GM21515 (cell line): ENCODE measurements around the gene STRN3.

Experiments
- ATAC-seq: cut with Tn5 transposase; IDR thresholded peaks from one replicate; pipeline ENCODE4 v1.9.1; 2021; ENCODE audit not compliant: unreplicated experiment

STRN3 gene

DNA sequence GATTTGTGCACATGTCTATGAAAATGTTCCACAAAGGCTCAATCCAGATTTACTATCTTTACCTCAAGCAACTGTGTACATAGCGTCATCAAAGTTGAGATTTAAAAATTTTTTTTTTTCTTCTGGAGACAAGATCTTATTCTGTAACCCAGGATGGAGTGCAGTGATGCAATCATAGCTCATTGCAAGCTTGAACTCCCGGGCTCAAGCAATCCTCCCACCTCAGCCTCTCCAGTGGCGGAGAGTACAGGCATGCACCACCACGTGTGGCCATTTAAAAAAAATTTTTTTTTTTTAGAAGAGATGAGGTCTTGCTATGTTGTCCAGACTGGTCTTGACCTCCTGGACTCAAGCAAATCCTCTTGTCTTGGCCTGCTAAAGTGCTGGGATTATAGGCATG is 149.5 kb downstream of the STRN3 start:
- ATAC-seq: no peak

DNA sequence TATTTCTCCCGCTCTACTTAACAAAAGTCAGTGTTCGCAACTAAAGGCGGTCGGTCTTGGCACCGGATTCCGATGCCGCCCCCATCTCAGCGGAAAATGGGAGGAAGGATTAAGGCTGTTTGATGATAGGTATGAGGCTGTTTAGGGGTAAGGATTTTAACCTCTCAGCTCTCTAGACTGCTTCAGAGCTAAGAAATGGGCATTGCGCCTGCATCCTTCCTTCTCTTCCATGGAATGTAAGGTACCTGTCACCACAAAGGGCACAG is 150.5 kb downstream of the STRN3 start:
- no peak for ATAC-seq

DNA sequence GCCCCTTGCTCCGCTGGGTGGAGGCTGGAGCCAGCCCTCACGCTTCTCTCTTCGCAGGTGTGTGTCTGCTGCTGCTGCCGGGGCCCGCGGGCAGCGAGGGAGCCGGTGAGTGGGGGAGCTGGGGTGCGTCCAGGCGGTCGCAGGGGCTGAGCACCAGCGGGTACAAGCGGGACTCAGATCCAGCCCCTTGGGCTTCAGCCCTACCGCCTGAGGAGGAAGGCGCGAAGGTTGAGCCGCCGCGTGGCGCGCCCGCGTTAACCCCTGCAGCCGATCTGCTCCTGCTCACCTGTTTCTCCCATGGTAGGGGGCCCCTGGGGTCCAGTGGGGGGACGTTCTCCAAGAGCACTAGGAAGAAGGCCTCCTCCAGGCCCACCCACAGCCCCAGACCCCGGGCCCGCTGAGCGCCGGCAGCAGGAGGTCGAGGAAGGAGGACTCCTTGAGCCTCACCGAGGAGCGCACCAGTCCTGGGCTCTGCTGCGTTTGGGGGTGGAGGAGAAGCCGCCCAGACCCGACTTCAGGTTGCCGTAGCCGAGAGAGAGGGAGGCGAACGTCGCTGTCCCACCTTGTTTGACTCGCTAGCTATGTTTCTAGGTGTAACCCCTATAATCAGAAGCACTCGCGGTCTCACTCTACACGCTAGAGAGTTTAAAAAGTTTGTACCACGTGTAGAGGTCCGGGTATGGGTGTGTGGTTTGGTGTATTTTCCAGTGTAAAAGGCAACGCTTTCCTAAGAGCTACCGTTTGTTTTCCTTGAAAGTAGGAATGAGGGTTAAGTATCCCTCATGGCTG is 151.0 kb downstream of the STRN3 start:
- peak; percentile 35 for ATAC-seq

DNA sequence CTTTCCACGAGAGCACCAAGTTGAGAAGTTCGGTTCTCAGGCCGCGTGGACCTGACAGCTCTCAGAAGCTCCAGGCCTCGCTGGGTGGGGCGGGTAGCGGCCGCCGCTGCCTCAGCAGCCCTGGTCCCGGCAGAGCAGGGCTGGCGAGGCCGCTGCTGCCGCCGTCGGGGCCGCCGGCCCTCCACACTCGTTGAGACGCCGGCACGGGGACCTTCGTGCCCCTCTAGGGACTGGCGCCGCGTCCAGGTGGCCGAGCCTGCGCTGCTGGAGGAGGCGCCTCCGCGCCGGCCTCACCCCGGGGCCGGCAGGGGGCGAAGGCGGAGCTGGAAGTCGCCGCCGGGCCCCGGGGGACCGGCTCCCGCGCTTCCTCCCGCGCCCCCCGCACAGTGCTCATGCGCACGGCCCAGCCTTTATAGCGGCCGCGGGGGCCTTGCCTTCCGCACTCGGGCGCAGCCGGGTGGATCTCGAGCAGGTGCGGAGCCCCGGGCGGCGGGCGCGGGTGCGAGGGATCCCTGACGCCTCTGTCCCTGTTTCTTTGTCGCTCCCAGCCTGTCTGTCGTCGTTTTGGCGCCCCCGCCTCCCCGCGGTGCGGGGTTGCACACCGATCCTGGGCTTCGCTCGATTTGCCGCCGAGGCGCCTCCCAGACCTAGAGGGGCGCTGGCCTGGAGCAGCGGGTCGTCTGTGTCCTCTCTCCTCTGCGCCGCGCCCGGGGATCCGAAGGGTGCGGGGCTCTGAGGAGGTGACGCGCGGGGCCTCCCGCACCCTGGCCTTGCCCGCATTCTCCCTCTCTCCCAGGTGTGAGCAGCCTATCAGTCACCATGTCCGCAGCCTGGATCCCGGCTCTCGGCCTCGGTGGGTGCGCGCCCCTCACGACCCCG is 151.8 kb downstream of the STRN3 start, which contains the start of gene COCH:
Gene COCH (plus strand): TSS at position 440 of the 879 bp plus-strand sequence. CDS start 380 bp downstream, at position 820.
- ATAC-seq: peak; percentile 86

DNA sequence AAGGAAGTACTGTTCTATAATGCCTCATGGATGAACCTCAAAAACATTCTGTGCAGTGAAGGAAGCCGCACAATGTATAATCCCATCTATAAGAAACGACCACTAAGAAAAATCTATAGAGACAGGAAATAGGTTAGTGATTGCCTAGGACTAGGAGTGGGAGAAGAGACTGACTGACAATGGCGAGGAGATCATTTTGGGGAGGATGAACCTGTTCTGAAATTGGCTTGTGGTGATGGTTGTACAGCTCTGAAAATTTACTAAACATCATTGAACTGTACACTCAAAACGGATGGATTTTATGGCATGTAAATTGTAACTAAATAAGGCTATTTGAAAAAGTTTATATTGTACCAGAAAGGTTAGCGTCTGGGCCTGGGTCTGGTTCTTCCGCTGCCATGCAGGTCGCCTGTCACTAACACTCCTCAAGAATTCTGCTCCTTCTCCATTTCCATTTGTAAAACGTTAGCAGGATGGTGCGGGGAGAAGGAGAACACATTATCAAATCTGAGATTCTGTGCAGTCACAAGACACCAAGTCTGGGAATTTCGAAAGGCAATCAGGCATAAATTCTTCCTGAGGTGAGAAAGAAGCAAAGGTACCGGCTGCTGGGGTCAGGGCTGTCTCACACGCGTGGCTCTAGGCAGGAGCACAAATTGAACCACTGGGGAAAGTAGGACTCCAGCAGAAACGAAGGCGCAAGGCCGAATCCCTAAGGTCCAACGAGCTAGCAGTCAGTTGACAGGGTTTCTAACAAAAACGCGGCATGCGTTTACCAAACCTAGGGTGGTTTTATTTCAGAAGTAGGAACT is 152.7 kb downstream of the STRN3 start:
- ATAC-seq: no peak

DNA sequence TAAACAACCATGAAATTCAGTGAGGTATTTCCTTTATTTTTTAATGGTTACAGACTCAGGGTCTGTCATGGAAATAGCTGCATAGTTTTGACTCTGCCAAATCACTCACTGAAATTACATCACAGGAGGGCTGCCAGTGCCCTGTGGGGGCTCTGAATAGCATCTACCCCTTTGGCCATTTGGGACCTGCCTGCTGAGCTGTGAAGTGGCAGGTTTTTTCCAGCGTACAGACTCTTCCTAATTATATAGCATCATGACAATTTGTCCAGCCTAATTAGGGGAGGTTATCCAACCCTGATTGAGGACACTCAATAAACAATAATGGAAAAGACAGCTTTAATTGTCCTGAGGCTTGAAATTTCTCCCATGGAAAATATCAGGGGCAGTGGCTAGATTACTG is 153.6 kb downstream of the STRN3 start:
- no peak for ATAC-seq

DNA sequence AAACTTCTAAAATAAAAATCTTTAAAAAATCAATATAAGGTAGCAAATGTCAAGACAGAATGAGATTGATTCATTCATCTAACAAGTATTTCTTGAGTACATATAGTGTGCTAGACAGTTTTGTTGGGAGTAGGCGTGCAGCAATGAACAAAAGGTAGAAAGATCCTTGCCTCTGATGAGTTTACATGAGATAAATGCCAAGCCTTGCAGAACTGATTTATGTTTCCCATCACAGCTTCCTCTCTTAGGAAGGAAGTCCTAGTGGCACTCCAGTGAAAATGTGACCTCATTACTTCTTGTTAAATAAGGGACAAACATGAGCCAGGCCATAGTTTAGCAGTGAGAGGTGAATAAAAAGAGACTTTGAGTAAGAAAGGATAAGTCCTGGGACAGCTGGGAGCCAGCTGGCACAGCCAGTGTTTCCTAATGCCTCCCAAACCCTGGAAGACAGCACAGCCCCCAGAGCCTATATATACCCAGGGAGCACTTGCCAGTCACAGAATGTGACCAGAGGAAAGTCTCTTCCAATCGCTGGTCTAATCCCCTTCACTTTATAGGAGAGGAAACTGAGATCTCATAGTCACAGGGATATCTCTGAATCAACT is 156.5 kb downstream of the STRN3 start:
- no peak for ATAC-seq

DNA sequence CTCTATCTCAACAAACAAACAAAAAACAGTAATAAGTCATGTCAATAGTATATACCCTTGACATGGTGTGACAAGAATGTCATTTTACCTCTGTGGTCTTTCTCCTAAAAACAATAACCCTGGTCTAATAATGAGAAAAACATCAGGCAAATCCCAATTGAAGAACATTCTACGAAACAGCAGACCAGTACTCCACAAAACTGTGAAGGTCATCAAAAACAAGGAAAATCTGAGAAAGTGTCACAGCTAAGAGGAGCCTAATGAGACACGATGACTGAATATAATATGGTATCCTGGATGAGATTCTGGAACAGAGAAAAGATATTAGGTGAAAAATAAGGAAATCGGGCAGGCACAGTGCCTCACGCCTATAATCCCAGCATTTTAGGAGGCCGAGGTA is 157.4 kb downstream of the STRN3 start:
- ATAC-seq: no peak

DNA sequence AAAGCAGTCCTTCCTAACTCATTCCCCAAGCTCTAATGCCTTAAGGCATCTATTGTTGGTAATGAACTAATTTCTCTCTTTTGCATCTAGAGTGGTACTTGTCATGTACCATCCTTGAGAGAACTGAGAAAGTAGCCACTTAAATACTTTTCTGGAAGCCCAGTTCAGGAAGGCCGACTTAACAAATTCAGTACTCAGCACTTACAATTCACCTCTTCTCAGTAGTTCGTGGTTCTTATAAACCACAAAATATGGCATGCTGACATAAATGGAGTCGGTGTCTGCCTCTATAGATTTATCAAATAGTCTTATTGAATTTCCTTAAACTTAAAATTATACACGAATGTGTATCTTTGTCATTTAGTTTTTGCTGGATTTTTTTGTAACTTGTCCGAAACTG is 161.2 kb downstream of the STRN3 start:
- ATAC-seq: no peak

DNA sequence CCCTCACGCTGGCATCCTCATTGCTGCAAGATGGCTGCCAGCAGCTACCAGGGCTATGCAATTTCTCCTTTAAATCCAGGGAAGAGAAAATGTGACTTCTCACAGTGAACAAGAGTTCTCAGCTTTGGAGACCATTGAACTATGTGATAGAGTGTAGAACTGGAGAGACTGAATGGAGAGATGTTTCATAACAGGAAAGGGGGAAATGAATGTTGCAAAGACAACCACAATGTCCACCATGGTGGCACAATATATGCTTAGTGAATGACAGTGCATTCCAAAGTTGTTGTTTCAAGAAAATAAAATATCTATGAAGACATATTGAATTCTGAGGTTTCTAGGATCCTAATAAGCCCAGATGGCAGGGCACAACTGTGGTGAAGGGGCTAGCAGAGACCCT is 165.0 kb downstream of the STRN3 start:
- ATAC-seq: no peak

DNA sequence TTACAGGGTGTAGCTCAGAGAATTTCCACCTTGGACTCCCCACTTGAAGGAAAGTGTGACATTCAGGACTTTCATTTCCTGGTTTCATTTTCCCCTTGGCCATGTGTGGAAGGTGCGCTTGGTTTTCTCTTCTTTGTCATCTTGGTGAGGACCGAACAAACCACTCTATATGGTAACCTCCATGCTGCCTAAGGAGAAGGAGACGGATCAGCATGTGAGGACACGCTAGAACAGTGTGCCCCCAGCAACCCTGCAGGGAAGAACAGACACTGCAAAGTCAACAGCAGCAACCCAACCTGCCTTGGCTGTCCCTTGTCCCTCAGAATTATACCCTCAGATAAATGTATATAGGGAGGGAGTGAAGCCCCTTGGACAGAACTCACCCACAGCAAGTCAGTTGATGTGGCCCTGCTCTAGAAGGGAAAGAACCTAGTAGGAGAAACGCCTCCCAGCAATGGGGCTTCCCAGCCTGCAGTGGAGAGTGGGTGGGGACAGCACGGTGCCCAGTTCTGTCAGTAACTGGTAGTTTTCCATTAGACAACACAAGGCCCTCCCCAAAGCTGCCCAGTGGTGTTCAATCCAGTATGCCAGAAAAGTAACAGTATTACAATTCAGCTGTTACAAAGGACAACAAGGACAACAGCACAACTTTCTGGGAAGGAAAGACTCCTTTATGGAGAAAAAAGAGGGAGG is 170.7 kb downstream of the STRN3 start:
- ATAC-seq: peak; percentile 62

DNA sequence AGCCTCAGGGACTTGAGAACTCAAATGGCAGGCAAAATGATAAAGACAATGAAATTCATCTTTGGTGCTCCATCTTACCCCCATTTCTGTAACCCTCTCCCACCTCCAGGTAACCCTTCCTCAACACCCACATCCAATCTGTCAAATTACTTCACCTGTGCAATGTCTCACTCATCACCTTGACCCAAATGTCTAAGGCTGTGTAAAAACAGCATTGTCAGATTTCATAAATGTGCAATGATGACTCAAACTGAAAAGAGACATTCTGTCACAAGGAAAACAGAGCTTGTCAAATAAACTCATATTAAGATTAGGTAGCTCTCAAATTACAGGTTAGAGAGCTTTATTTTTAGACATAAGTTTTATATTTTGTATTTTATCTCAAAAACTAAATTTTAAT is 171.7 kb downstream of the STRN3 start:
- ATAC-seq: no peak

DNA sequence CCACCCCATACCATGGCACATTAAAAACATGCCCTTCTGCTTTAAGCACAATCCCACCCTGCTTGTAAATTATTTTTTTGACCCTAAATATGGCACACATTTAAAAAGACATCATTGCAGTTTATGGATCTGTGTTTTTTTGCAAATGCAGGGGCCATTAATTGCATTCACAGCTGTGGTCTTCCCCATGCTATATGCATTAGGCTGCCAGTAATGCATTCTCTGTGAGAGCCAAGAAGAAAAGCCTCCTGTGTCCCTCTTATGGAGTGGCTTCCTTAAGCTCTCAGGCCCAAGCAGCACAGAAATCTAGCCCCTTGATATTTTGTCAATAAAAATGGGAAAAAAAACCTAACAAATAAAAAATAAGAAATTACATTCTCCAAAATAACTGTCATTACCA is 172.2 kb downstream of the STRN3 start:
- no peak for ATAC-seq

DNA sequence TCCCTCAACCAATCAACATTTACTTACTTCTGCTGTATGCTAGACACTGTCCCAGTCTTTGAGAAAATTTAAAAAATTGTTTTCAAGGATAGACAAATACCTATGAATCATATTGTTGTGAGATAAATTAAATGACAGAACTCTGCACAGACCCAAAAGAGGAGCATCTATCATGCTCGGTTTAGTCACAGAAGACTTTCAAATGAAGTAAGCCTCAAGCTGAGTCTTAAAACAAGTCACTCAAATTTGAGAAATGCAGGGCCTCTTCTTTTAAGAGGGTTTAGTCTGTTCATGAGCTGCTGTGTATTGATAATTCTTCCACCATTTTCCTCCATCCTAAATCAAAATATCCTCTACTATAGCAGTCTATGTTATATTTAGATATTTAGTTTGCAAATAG is 176.2 kb downstream of the STRN3 start:
- no peak for ATAC-seq

DNA sequence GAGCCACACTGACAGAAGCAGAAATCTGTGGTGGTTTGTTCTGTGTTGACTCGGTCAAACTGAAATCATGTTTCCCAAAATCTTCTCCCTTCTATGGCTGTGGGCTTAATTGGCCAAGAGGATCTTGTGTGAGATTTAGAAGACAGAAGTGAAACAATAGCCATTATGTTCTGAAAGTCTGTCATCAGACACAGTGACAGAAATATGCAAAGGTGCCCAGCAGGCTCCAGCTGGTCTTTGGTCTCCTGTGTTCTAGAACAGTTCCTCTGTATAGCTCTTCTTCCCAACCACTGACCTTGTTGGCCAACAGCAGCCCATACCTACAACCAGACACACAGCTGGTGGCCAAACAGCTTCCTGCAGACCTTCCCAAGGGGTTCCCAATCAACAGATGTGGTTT is 176.8 kb downstream of the STRN3 start:
- ATAC-seq: peak; percentile 90

DNA sequence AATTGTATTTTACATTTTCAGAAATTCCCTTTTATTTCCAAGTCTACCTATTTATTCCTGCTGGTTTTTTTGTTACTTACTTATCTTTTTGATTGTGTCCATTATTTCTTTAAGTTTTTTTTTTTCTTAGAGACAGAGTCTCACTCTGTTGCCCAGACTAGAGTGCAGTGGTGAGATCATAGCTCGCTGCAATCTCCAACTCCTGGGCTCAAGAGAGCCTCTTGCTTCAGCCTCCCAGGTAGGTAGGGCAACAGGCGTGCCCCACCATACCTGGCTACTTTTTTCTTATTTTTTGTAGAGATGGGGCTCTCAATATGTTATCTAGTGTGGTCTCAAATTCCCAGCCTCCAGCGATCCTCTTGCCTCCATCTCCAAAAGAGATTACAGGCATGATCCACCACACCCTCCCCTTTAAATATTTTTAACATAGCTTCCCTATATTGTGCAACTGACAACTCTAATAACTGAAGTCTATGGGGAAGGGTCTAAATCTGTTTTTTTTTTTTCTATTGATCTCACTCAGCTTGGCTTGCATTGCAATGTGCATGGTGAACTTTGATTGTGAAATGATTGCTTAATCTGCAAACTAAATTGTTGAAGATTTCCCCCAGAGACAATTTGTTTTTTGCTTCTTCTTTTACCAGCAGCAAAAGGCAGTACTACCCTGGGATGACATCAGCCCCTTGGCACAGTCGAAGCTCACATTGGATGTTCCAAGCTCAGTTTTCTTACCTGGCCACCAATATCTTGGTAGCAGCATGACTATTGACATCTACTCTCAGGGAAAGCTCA is 177.5 kb downstream of the STRN3 start:
- ATAC-seq: no peak
